ENCODE measurements around the gene ISCA1.
"Not testable (repeated sequence)": the region's sequence is repeated elsewhere in the genome, so short reads cannot be mapped to it uniquely, and the experiment has no call there.

GRCh38 chr9:86290341-86290740, 8.0 kb upstream of the ISCA1 start:
- not testable (repeated sequence) for TF ChIP-seq EZH2 (IDR thresholded peaks at IDR 0.05; ENCODE audit: low read length, unreplicated experiment); EZH2phosphoT487 (IDR thresholded peaks at IDR 0.05; ENCODE audit: borderline replicate concordance, low read length); CTCF (conservative IDR thresholded peaks at IDR 0.05; ENCODE audit: low read depth, low read length)
